Lower leg skin (tissue), 4 donors: ENCODE results near the gene BAD. TPM values are rescaled to one million over a fixed set of nuclear protein-coding genes. Genes with fewer than 3 reads are reported as not detected.

Experiments
- DNase-seq, 2 donors: peaks; one replicate each; pipeline ENCODE4 v3.0.0-alpha.2; 2019; ENCODE audit warnings: low spot score in 2 of 2
- H3K4me3 ChIP-seq: fragments of 200-600 bp; sonication (generic); 2 replicates; pipeline ENCODE4 v1.5.1; 2017; ENCODE audit warnings: mild to moderate bottlenecking, low read depth; ENCODE audit not compliant: poor library complexity, severe bottlenecking
- CTCF ChIP-seq, 3 donors: fragments of 450-650 bp; IDR thresholded peaks; one replicate each; pipeline ENCODE4 v1.5.1; 2016; ENCODE audit warnings: antibody characterized with exemption in 3 of 3, mild to moderate bottlenecking in 3 of 3, moderate library complexity in 2 of 3
- POLR2A ChIP-seq, 2 donors: fragments of 450-650 bp; IDR thresholded peaks; one replicate each; pipeline ENCODE4 v1.6.1; 2016 to 2017; ENCODE audit warnings: antibody characterized with exemption in 2 of 2, mild to moderate bottlenecking in 1 of 2, moderate library complexity in 1 of 2
- WGBS, 2 donors: methylation state at CpG; one replicate each; pipeline ENCODE4 v1.1.5; 2018; 5-methylcytosine and 5-hydroxymethylcytosine counted together
- intact Hi-C: fragments of 100-400 bp; cut with DNase I; formaldehyde crosslinking; loops from one replicate; pipeline ENCODE4 v1.15.0; 2023; ENCODE audit warnings: low total_unique reads
- total RNA-seq, 4 donors: library from RNA; depleted of rRNA; stranded (reverse); fragments of >200 nt; gene quantifications; one replicate each; pipeline ENCODE4 v1.1.0, GENCODE V29; 2016

The BAD gene
- total RNA-seq, 4 donors from 2014 or later = 65.9 to 99.7 (median 89.4) TPM

- peak overlapping the region; percentile 74 for H3K4me3 ChIP-seq
- peak; percentile 90 to 98 for DNase-seq
- TF ChIP-seq CTCF (IDR thresholded peaks at IDR 0.05) = no peak
- no peak for TF ChIP-seq POLR2A (IDR thresholded peaks at IDR 0.05)
- intact Hi-C loops = no loop called here
- WGBS, 2 donors = 1 to 2% methylated on average over 30 to 34 of the region's 46 CpGs
These were observed 38.5 kb downstream of the BAD start for GRCh38 chr11:64245797-64246620.

- no peak for DNase-seq
- H3K4me3 ChIP-seq = peak overlapping the region; percentile 74
- no peak for TF ChIP-seq CTCF (IDR thresholded peaks at IDR 0.05)
- no peak for TF ChIP-seq POLR2A (IDR thresholded peaks at IDR 0.05)
- WGBS, 2 donors = 4 to 8% methylated on average over 5 to 6 of the region's 6 CpGs
- intact Hi-C loops = no loop called here
These were observed 39.1 kb downstream of the BAD start for GRCh38 chr11:64245401-64245796.

- no peak for TF ChIP-seq POLR2A (IDR thresholded peaks at IDR 0.05)
- TF ChIP-seq CTCF (IDR thresholded peaks at IDR 0.05) = no peak
- intact Hi-C loops = no loop called here
- DNase-seq = no peak
- peak overlapping the region; percentile 74 for H3K4me3 ChIP-seq
- WGBS, 2 donors = 18 to 19% methylated on average over 6 of the region's 6 CpGs
These were observed 39.5 kb downstream of the BAD start for GRCh38 chr11:64244966-64245365.

GRCh38 chr11:64244107-64244506 lies 40.4 kb downstream of the BAD start:
- intact Hi-C loops = no loop called here
- 55 to 71% methylated on average over 5 of the region's 5 CpGs for WGBS, 2 donors
- TF ChIP-seq POLR2A (IDR thresholded peaks at IDR 0.05) = no peak
- TF ChIP-seq CTCF (IDR thresholded peaks at IDR 0.05) = no peak
- H3K4me3 ChIP-seq = no peak overlapping the region
- no peak for DNase-seq

GRCh38 chr11:64243236-64243854 lies 41.1 kb downstream of the BAD start:
- 68 to 73% methylated on average over 8 of the region's 8 CpGs for WGBS, 2 donors
- no peak for DNase-seq
- intact Hi-C loops = no loop called here
- H3K4me3 ChIP-seq = no peak overlapping the region
- TF ChIP-seq POLR2A (IDR thresholded peaks at IDR 0.05) = no peak
- TF ChIP-seq CTCF (IDR thresholded peaks at IDR 0.05) = no peak
